HG03196 (cell line): ENCODE results near the gene TMEM109.

Source experiments
- ATAC-seq: cut with Tn5 transposase; IDR thresholded peaks from one replicate; pipeline ENCODE4 v1.9.1; 2021; ENCODE audit not compliant: unreplicated experiment

TMEM109 gene, protein sequence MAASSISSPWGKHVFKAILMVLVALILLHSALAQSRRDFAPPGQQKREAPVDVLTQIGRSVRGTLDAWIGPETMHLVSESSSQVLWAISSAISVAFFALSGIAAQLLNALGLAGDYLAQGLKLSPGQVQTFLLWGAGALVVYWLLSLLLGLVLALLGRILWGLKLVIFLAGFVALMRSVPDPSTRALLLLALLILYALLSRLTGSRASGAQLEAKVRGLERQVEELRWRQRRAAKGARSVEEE

DNA sequence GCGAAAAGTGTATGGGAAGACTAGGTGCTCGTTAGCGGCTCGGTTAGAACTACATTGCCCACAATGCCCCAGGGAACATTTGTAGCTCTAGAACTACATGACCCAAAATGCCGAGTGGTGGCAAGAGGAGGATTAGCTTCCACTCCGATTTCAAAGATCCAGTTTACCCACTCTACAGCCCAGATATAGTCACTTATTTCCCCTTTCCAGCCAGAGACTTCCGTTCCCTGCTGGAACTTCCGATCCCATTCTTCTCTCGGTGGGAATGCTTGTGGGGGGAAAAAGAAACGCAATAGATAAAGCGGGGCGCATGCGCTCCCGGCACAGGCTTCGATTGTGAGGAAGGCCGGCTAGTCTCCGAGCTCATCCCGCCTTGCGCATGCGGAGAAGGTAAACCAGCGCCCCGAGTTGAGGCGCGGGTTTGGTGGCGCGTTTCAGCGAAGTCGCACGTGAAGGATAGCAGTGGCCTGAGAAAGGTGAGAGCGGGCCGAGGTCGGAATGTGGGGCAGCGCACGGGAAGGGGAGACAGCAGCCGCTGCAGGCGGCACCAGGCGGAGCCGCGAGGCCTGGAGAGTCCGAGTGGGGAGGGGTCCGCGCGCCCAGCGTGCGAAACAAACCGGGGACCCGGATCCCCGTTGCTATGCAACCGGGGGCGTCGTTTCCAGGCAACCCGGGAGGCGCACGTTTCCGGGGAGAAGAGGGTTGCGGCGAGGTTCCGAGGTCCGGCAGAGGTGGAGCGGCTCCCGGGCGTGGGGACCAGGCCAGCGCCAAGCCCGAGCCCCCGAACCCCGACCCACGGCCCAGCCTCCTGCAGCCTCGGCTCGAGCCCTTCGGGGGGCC lies at the start of gene TMEM109:
Gene TMEM109, plus strand, starts transcription at position 366 of the 840 bp plus-strand sequence. CDS start 5,536 bp downstream, outside the sequence.
- peak; percentile 40 for ATAC-seq

DNA sequence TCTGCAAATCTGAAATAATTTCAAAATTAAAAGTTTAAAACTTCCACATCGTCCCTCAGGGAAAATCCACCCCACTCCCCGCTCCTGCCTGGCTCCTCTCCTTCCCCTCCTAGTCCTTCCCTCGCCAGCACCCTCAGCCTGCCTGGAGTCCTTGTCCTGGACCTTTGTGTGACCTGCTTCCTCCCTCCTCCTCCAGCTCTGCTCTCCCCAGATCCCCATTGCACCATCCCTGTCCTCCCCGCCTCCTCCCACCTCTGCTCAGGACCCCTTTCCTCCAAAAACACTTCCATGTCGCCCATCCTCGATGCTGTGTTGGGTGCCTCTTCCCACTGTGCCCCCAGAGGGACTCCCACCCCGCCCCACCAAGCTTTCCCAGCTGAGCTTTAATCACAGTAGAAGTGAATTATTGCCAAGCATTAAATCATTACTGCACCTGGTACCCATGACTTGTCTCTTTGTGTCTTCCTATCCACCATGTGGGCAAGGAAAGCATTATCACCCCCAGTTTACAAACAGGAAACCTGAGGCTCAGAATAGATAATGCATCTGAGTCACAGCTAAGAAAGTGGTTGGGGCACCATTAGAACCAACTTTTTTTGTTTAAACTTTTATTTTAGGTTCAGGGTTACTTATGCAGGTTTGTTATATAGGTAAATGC lies 49.0 kb upstream of the TMEM109 start:
- no peak for ATAC-seq

DNA sequence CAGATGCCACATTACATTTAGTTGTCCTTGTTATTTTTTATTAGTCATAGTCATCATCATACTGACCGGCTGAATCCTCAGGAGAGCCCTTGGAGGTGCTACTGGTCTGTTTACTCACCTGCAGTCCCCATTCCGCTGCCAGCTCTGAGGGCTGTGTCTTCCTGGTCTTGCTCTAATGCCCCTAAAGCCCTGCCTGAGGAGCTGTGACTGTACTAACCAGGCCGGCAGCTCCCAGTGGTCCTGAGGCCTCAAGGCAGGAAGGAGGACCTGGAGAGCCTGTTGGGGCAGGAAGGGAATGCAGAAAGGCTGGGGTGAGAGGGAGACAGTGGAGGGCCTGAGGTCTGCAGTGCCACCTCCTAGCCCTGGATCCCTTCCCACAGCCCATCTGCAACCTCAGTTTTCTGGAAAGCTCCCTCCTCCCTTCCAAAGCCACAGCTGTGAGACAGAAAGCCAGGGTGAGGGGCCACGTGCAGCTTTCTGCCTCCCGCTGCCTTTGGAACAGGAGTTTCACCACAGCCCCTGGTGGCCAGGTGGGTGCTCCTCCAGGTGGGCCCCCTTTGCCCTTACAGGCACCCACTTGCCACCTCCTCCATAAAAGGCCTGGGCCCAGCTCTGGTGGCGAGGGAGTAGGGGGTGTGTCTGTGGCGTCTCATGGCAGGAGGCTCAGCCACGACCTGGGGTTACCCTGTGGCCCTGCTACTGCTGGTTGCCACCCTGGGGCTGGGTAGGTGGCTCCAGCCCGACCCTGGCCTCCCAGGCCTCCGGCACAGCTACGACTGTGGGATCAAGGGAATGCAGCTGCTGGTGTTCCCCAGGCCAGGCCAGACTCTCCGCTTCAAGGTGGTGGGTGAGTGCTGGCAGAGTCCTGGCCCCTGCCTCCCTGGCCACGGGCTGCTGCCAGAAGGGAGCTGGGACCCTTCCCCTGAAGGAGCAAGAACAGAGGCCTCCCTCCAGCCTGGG lies 46.8 kb upstream of the TMEM109 start, which contains the start of gene ZP1:
Gene ZP1, plus strand, starts transcription at position 632 of the 960 bp plus-strand sequence. Its CDS starts 20 bp downstream, at position 652.
- no peak for ATAC-seq

DNA sequence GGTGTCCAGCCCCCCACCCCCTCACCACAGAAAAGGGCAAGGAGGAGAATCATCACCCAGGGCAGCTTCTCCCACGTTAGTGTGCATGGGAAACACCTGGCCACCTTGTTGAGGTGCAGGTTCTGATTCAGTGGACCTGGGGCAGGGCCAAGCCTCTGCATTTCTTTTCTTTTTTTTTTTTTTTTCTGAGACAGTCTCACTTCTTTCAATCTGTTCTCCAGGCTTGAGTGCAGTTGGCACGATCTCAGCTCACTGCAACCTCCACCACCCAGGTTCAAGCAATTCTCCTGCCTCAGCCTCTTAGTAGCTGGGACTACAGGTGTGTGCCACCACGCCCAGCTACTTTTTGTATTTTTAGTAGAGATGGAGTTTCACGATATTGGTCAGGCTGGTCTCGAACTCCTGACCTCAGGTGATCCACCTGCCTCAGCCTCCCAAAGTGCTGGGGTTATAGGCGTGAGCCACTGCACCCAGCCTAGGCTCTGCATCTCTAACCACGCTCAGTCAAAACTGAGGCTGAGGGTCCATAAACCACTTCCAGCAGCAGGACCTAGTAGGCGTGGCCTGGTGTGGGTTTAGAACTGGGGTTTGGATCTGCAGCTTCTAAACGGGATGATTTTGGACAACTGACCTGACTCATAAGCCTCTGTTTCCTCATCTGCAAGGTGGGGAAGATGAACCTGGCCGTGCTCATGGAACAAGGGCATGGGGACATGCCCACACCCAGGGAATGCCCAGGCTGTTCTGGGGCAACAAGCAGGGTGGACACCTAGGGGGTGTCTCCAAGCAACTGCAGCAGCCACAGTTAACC lies 45.9 kb upstream of the TMEM109 start:
- ATAC-seq, result no peak

DNA sequence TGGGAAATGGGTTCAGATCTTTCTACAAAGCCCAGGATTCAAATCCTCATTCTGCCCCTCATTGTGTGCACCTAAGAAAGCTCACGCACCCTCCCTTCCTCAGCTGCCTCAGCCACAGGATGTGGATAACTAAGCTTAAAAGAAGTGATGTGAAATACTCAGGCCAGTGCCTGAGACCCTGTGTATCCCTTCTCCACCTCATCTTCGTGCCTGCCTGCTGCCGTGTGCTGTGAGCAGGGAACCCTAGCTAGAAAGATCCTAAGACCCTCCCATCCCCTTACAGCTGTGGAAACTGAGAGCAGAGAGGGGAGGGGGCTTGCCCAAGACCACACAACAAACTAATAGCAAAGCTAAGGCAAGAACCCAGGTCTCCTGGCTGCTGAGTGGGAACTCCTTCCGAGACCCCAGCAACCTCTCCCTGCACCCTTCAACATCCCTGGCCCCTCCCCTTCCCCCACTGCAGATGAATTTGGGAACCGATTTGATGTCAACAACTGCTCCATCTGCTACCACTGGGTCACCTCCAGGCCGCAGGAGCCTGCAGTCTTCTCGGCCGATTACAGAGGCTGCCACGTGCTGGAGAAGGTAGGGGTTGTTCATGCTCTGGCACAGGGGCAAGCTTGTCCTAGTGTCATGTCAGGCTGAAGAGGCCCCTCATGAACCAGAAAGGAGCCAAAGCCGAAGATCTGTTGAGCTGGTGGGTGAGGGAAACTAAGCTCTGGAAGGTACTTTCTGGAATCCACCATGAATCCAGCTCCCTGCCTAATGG lies 45.1 kb upstream of the TMEM109 start:
- ATAC-seq, result no peak

DNA sequence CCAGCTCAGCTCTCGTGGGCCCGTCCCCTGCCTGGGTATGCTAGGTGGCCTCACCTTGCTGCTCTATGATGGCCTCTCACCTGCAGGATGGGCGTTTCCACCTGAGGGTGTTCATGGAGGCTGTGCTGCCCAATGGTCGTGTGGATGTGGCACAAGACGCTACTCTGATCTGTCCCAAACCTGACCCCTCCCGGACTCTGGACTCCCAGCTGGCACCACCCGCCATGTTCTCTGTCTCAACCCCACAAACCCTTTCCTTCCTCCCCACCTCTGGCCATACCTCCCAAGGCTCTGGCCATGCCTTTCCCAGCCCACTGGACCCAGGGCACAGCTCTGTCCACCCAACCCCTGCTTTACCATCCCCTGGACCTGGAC lies 44.5 kb upstream of the TMEM109 start:
- no peak for ATAC-seq

DNA sequence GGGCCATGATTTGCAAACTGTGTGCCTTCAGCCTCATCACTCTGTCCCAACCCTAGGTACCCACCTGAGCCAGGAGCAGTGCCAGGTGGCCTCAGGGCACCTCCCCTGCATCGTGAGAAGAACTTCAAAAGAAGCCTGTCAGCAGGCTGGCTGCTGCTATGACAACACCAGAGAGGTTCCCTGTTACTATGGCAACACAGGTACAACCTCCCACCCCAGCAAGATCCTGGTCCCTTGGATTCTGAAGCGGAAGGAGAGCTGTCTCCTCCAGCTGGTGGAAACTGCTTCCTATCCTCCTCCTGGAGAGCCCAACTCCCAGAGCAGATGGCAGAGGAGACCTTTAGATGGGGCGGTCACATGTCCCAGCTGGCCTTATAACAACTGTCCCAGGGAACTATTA lies 43.7 kb upstream of the TMEM109 start:
- ATAC-seq, result no peak

DNA sequence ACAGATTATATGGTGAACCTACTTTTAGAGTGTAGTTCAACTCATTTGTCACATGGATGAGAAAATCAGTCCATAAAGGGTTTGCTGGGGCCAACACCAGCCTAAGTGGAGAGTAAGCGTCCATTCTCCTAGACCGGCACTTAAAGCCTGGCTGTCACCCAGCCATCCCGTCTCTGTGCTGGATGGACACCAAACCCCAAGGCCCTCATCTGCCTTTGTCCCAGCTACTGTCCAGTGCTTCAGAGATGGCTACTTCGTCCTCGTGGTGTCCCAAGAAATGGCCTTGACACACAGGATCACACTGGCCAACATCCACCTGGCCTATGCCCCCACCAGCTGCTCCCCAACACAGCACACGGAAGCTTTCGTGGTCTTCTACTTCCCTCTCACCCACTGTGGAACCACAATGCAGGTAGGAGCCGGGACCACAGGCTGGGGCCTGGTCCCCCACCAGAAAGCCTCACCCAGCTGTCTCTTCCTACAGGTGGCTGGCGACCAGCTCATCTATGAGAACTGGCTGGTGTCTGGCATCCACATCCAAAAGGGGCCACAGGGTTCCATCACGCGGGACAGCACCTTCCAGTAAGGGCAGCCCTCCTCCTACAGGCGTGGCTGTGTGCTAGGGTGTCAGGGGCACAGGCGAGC lies 43.1 kb upstream of the TMEM109 start:
- no peak for ATAC-seq

DNA sequence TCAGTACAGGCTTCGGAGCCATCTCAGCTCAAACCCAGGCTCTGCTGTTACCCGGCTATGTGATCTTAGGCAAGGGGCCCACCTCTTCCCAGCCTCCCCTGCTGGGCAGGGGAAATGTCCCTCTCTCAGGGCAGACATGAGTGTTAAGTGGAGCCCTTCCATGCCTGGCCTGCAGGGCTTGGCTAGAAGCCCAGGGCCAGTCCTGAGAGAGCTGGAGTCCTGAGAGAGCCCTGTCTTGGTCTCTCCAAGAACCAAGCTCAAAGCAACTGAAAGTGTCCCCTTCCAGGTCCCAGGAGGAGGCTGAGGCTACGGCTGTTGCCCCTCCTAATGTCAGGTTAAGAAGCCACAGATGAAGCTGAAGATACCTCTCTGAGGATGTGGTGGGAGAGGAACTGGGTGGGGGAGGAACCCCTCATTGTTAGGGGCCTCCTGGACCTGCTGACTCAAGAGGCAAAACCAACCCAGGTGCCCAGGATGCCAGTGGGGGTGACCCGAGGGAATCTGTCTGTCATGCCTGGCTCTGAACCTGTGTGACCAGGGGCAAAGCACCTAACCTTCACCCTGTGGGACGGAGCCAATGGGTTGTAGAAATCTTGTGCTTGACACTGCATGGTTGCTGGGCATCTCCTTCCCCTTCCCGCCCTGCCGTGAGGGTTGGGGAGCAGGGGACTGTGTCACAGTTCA lies 42.4 kb upstream of the TMEM109 start:
- no peak for ATAC-seq

DNA sequence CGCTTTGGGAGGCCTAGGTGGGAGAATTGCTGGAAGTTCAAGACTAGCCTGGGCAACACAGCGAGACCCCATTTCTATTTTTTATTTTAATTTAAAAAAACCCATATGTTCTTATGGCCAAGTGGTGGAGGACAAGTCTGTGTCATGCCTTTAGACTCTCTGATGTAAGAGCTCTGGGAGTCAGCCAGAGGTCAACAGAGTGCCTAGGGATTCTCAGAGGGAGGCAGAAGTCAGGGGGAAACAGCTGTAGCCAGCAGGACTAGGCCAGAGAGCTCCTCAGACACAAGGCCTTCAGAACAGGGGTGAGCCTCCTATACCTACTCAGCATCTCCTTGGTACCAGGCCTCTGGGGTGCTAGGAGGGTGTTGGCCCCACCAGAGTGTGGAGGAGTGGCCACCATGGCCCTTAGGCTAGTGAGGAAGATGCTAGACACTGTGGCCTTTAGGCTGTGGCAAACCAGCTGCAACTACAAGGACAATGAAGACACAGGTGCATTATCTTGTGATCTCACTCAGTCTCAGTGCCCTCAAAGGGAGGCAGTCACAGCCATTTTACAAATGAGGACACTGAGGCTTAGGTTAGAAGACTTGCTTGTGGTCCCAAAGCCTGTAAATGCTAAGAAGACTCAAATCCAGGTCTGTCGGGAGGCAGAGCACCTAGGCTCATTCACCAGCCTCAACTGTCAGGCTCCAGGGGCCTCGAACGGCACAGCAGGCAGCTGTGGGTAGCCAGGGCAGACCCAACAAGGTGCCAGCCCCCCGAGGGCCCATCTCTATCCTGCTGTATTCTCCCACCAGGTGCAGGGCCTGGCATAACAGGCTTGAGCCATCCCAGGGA lies 41.6 kb upstream of the TMEM109 start:
- no peak for ATAC-seq

DNA sequence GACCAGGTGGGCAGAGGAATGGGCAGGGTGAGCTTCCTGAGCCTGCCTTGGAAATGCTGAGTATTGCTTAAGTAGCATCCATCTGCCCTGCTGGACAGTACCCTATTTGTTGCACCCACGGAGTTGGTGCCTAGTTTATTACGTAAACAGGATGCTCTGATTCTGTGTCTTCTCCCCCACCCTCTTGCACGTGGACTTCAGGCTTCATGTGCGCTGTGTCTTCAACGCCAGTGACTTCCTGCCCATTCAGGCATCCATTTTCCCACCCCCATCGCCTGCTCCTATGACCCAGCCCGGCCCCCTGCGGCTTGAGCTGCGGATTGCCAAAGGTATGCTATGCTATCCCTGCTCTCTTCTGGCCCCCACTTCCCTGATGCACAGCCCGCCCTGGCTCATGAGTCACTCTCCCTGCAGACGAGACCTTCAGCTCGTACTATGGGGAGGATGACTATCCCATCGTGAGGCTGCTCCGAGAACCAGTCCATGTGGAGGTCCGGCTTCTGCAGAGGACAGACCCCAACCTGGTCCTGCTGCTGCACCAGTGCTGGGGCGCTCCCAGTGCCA lies 40.9 kb upstream of the TMEM109 start:
- ATAC-seq, result no peak

DNA sequence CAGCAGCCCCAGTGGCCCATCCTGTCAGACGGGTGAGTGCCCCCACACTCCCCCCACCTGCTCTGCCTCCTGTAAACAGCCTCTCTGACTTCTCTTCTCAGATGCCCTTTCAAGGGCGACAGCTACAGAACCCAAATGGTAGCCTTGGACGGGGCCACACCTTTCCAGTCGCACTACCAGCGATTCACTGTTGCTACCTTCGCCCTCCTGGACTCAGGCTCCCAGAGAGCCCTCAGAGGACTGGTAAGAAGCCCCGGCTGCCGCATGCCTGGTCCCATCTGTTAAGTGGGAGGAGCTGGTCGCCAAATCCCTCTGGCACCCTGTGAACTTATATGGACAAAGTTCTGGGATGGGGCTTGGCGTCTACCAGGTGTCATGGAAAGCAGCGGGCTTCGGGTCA lies 40.4 kb upstream of the TMEM109 start:
- ATAC-seq, result no peak

DNA sequence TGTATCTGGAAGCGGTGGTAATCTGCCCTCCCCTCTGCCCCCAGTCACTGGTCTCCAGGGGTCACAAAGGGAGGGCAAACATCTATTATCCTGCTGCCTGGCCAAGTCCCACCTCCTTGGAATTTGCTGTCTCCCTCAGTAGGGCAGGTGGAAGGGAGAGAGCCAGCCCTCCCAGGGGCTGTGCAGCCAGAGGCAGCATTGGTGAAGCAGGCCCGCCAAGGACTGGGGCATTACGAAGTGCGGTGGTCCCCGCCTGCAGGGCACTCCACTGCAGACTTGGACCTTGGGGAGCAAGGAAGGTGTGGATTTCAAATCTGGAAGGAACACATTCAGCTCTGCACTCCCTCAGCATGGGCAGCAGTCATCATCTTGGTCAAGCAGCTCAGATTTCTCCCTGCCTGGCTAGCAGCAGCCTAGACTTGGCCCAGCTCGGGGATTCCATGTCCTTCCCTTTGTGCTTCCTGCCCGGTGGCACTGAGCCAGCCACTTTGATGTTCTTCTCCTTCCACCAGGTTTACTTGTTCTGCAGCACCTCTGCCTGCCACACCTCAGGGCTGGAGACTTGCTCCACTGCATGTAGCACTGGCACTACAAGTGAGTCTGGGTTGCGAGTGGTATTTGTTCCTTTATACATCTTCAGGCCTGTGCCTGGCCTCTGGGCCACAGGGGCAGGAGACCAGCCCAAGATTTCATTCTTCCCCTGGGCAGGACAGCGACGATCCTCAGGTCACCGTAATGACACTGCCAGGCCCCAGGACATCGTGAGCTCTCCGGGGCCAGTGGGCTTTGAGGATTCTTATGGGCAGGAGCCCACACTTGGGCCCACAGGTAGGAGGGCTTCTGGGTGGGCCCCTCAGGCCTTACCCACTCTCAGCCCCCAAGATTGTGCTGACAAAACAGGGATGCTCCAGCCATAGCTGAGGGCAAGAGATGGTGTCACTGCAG lies 39.3 kb upstream of the TMEM109 start:
- ATAC-seq, result no peak

DNA sequence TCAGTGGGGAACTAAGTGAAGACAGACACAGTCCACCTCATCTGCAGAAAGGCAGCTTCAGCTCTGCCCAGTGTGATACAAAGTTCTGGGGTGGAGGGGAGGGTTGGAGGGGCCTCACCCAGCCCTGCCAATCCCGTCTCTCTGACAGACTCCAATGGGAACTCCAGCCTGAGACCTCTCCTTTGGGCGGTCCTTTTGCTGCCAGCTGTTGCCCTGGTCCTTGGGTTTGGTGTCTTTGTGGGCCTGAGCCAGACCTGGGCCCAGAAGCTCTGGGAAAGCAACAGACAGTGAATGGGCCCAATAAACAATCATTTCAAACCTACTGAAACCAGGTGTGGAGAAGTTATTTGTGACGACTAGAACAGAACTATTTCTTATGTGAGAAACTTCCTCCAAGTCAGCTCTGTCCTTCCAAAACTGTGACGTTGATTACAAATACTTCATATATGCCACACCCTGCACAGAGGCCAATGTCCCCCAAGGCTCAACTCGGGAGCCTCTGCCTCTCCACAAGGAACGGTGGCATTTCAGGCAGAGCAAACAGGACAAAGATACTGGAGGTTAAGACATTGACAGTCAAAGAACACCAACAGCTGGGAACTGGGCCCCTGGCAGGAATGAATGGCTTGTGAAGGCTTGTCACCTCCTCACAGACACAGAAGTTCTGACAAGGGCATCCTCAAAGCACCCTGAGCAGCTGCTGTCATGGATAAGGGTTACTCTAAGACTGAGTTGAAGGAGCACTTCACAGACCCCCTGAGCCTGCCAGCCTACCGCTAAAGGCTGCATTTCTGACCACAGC lies 38.4 kb upstream of the TMEM109 start:
- no peak for ATAC-seq

DNA sequence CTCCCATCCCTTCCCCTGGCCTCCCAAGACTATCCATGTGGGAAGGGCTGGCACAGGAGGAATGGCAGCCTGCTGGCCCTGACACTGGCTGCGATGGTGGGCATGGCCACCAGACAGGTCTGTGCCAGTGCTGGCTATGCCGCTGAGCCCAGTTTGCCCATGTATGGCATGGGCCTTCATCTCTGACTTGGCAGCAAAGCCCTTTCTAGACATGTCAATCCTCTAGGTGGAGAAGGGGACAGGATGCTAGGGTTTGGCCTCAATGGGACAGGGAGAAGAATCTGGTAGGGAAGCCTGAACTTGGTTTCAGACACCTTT lies 37.8 kb upstream of the TMEM109 start:
- no peak for ATAC-seq
